HG03460 (cell line): Measurements from ENCODE around the gene MAPK6.

Experiments used
- ATAC-seq: cut with Tn5 transposase; IDR thresholded peaks from one replicate; pipeline ENCODE4 v1.9.1; 2021; ENCODE audit not compliant: unreplicated experiment

Gene MAPK6

GRCh38 chr15:52010633-52011595 is 8.1 kb upstream of the MAPK6 start:
- ATAC-seq: no peak

- ATAC-seq: no peak
Measured at GRCh38 chr15:52011711-52012144, 7.3 kb upstream of the MAPK6 start.

- no peak for ATAC-seq
Measured at GRCh38 chr15:52012210-52012609, 6.8 kb upstream of the MAPK6 start.

- ATAC-seq: no peak
Measured at GRCh38 chr15:52013151-52013791, 5.7 kb upstream of the MAPK6 start.

GRCh38 chr15:52014616-52015015 is 4.4 kb upstream of the MAPK6 start:
- ATAC-seq: no peak

GRCh38 chr15:52016316-52016715 is 2.7 kb upstream of the MAPK6 start:
- no peak for ATAC-seq

GRCh38 chr15:52018244-52018643 is 775 bp upstream of the MAPK6 start:
- no peak for ATAC-seq

GRCh38 chr15:52019394-52020220 is 588 bp downstream of the MAPK6 start:
- ATAC-seq: peak; percentile 44

- peak; percentile 9 for ATAC-seq
Measured at GRCh38 chr15:52020221-52021085, 1.4 kb downstream of the MAPK6 start.

GRCh38 chr15:52021128-52021671 is 2.2 kb downstream of the MAPK6 start:
- ATAC-seq: no peak

GRCh38 chr15:52021892-52022540 is 3.0 kb downstream of the MAPK6 start:
- ATAC-seq: no peak

- ATAC-seq: no peak
Measured at GRCh38 chr15:52023169-52023922, 4.3 kb downstream of the MAPK6 start.

GRCh38 chr15:52028431-52029093 is 9.5 kb downstream of the MAPK6 start:
- ATAC-seq: no peak

- no peak for ATAC-seq
Measured at GRCh38 chr15:52030010-52030409, 11.0 kb downstream of the MAPK6 start.

GRCh38 chr15:52031556-52031955 is 12.5 kb downstream of the MAPK6 start:
- no peak for ATAC-seq

- ATAC-seq: no peak
Measured at GRCh38 chr15:52037889-52038505, 19.0 kb downstream of the MAPK6 start.

- ATAC-seq: no peak
Measured at GRCh38 chr15:52039925-52040781, 21.1 kb downstream of the MAPK6 start.
